ENCODE data around the gene NTN5. TPM values are rescaled to one million over a fixed set of nuclear protein-coding genes. Genes with fewer than 3 reads are reported as not detected.
"Not testable (repeated sequence)": the region's sequence is repeated elsewhere in the genome, so short reads cannot be mapped to it uniquely, and the experiment has no call there.

Gene NTN5
- total and polyA plus RNA-seq, 10 of the 15 experiments (the other 5 are each of a cell fraction or from before 2014, with no cell fraction given), result 0.07 to 0.22 TPM; not detected in 8

GRCh38 chr19:48680006-48680405 lies 7.2 kb upstream of the NTN5 start:
- CTCF ChIA-PET; H3K4me2 ChIP-seq (ENCODE audit: control insufficient read depth, insufficient read depth); FAIRE-seq; H2AFZ ChIP-seq (ENCODE audit: control insufficient read depth, low read depth, low read length); H4K20me1 ChIP-seq (ENCODE audit: control insufficient read depth, insufficient read depth); intact Hi-C loops (cut with micrococcal nuclease; ENCODE audit: unreplicated experiment); RAD21 ChIA-PET (ENCODE audit: unreplicated experiment); H3K79me2 ChIP-seq (ENCODE audit: control insufficient read depth, insufficient read depth, low read length); POLR2A ChIA-PET; SMC1A ChIA-PET (ENCODE audit: uncharacterized antibody, unreplicated experiment); in situ Hi-C loops (cut with MboI); H3K27ac ChIP-seq (ENCODE audit: control insufficient read depth, insufficient read depth); ATAC-seq; DNase-seq (ENCODE audit: low read depth, low spot score); H3K4me1 ChIP-seq (ENCODE audit: control insufficient read depth, insufficient read depth, low read length); H3K9me3 ChIP-seq (replicated peaks; ENCODE audit: control insufficient read depth, insufficient read depth, low read length); H3K27me3 ChIP-seq (replicated peaks in 1 of 2; ENCODE audit: control insufficient read depth in 2 of 2, insufficient read depth in 2 of 2, low read length in 1 of 2); H3K9ac ChIP-seq (ENCODE audit: control insufficient read depth, insufficient read depth, low read length); BruUV-seq (replicated peaks); H3K36me3 ChIP-seq (ENCODE audit: control insufficient read depth in 2 of 2, insufficient read depth in 2 of 2, low read length in 1 of 2); H3K4me3 ChIP-seq: not testable (repeated sequence)
- 48% methylated on average over 16 of the region's 19 CpGs for WGBS (ENCODE audit: insufficient coverage, insufficient replicate concordance, low lambda C conversion rate, missing lambda C conversion rate)

GRCh38 chr19:48678201-48678600 lies 5.4 kb upstream of the NTN5 start:
- 20% methylated on average over 4 of the region's 4 CpGs for WGBS (ENCODE audit: insufficient coverage, insufficient replicate concordance, low lambda C conversion rate, missing lambda C conversion rate)
- Histone ChIP-seq H3K36me3 (ENCODE audit: control insufficient read depth in 2 of 2, insufficient read depth in 2 of 2, low read length in 1 of 2) (no peaks in the 10 kb centered on the region), H3K27ac (ENCODE audit: control insufficient read depth, insufficient read depth) (no peak overlapping the region), H3K27me3 (replicated peaks in 1 of 2; ENCODE audit: control insufficient read depth in 2 of 2, insufficient read depth in 2 of 2, low read length in 1 of 2) (peaks cover 0 to 2% of the 10 kb centered on the region in 2 experiments; a peak in 2 of 4 replicates), H2AFZ (ENCODE audit: control insufficient read depth, low read depth, low read length) (no peak overlapping the region), H3K9me3 (replicated peaks; ENCODE audit: control insufficient read depth, insufficient read depth, low read length) (no peaks in the 10 kb centered on the region), H3K79me2 (ENCODE audit: control insufficient read depth, insufficient read depth, low read length) (no peaks in the 10 kb centered on the region), H3K4me2 (ENCODE audit: control insufficient read depth, insufficient read depth) (no peak overlapping the region), H3K9ac (ENCODE audit: control insufficient read depth, insufficient read depth, low read length) (no peak overlapping the region), H3K4me3 (no peak overlapping the region), H4K20me1 (ENCODE audit: control insufficient read depth, insufficient read depth) (no peaks in the 10 kb centered on the region), H3K4me1 (ENCODE audit: control insufficient read depth, insufficient read depth, low read length) (peaks cover 3% of the 10 kb centered on the region; the same call in 1 of the 2 replicates)
- no peak for ATAC-seq
- intact Hi-C loops (cut with micrococcal nuclease; ENCODE audit: unreplicated experiment), result no loop called here
- in situ Hi-C loops (cut with MboI), result no loop called here
- ChIA-PET CTCF (interaction anchor here (0.9 to 1.1 kb wide), 3 partner anchors 33 to 110 kb away, joined by 3 read pairs; partner anchors contain the start of gene CA11), POLR2A (interaction anchor here (0.8 to 1.4 kb wide), 2 partner anchors 35 to 98 kb away, joined by 3 read pairs; no protein-coding TSS in a partner anchor), SMC1A (ENCODE audit: uncharacterized antibody, unreplicated experiment) (no interaction called here), RAD21 (ENCODE audit: unreplicated experiment) (interaction anchor here (1.4 kb wide), 1 partner anchor 32 kb away, joined by 5 read pairs; the partner anchor contains the start of gene CA11)
- no peak for FAIRE-seq
- BruUV-seq (replicated peaks), result no TSS peak
- no peak for DNase-seq (ENCODE audit: low read depth, low spot score)
- no peak for TF ChIP-seq NR2C2 (IDR thresholded peaks at IDR 0.05; ENCODE audit: borderline replicate concordance, control insufficient read depth, insufficient read length, low read depth)
- no peak for TF ChIP-seq SPI1 (IDR thresholded peaks at IDR 0.05; ENCODE audit: borderline replicate concordance, insufficient read depth, low read depth, low read length)
- no peak for TF ChIP-seq EED (IDR thresholded peaks at IDR 0.05; ENCODE audit: low read depth)
- TF ChIP-seq MEF2A (IDR thresholded peaks at IDR 0.05; ENCODE audit: insufficient read depth, low read depth, low read length), result no peak
- TF ChIP-seq RB1 (IDR thresholded peaks at IDR 0.05; ENCODE audit: borderline replicate concordance), result no peak
- no peak for TF ChIP-seq TARDBP (IDR thresholded peaks at IDR 0.05; ENCODE audit: borderline replicate concordance)
- no peak for TF ChIP-seq USF2 (IDR thresholded peaks at IDR 0.05; ENCODE audit: borderline replicate concordance, low read depth, low read length)
- no peak for TF ChIP-seq HDGF (IDR thresholded peaks at IDR 0.05)
- TF ChIP-seq ELK1 (IDR thresholded peaks at IDR 0.05; ENCODE audit: low read depth, low read length), result no peak
- no peak for TF ChIP-seq ASH2L (IDR thresholded peaks at IDR 0.05; ENCODE audit: borderline replicate concordance, low read depth)
- TF ChIP-seq ATF7 (IDR thresholded peaks at IDR 0.05; ENCODE audit: low read depth), result no peak
- TF ChIP-seq BCLAF1 (IDR thresholded peaks at IDR 0.05), result no peak

All from GM12878 (cell line).